Medulla oblongata (tissue), 1 donor: ENCODE results near the gene GRXCR1.

Experiments used
- DNase-seq: peaks from one replicate; pipeline ENCODE4 v3.0.0-alpha.2; 2015; ENCODE audit errors: extremely low spot score

GRXCR1 gene

DNA sequence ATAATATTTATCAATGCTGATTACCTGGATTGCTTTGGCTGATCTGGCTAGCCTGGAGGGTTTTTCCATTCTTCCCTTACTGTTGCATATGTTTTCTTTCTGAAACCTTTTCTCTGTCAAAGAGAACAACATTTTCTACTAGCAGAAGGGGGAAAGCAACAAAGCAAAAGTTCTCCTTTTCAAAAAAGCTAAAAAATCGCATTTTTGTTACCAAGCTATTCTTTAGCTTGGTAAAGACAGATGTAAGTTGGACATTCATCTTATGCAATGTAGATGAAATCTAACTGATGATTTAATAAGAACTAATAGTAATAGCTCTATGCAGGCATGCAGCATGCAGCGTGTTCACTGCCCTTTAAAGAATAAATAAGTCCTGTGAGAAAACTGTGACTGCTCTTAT, at the start of gene GRXCR1:
GRXCR1 (plus strand) TSS at position 301 of the 400 bp plus-strand sequence. CDS start 554 bp downstream, outside the sequence.
- DNase-seq, result no peak

- no peak for DNase-seq
Measured at GRCh38 chr4:42843694-42844093, 48.8 kb upstream of the GRXCR1 start.

DNA sequence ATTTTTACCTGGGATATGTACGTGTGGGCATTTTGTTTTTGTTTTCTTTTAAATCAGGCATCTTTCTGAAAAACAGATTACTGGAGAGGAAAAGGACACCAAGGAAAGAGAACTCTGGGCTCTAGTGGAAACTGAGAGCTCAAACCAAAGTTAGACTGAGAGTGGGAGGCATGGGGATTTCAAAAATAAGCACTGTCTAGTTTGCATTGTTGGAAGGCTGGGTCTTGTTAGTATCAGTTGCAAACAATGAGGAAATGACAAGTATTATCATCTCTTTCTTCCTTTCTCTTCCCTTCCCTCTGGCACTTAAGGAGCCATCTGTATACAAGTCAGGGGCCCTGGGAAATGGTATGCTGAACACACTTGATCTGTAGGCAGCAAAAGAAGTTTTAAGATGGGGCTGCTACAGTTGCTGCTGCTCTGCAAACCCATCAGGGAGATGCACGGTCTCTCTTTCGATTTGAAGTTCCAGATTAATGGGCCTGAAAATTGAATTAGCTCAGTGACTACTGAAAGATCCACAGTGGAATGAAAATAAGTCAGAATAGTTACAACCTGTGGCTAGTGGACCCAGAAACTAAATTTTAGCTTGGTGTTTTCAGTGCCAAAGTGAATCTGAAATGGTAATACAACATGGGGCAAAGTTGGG, 48.0 kb upstream of the GRXCR1 start:
- no peak for DNase-seq

- no peak for DNase-seq
Measured at GRCh38 chr4:42845586-42845985, 46.9 kb upstream of the GRXCR1 start.

DNA sequence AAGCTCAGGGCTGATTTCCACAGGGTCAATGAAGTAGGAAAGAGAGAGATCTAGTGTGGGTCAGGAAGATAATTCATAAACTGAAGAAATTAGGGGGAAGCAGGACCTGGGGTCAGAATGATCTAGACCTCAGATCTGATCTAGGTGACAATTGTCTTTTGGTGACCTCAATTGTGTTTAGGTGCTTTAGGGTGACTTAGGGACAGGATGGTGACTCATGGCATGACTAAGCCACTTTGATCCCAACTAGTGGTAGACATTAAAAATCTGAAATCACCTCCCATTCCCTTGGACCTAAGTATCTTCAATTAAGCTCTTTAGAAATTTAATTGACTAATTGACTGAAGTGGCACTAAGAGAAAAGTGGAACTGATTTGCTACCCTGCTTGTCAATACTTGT, 36.7 kb upstream of the GRXCR1 start:
- no peak for DNase-seq

- DNase-seq, result peak; percentile 71
Measured at GRCh38 chr4:42865572-42866189, 26.8 kb upstream of the GRXCR1 start.

- no peak for DNase-seq
Measured at GRCh38 chr4:42871261-42871660, 21.3 kb upstream of the GRXCR1 start.

- DNase-seq, result peak; percentile 21
Measured at GRCh38 chr4:42871671-42872290, 20.7 kb upstream of the GRXCR1 start.

DNA sequence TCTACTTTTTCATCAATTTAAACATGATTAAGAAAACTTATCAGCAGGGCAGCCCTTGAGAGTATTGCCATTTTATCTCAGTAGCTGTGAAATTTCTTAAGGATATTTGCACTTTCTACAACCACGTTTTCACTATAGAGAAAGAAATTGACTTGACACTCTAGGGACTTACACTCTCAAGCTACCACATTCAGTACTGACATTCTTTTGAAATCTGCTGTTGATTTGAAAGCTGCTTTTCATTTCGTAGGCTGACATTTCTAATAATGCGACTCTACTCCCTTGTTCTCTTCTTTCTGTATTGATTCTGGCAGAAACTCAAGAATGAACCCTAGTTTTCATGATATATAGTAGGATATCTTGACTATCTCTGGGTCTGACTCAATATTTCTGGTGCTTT, 13.7 kb upstream of the GRXCR1 start:
- no peak for DNase-seq

DNA sequence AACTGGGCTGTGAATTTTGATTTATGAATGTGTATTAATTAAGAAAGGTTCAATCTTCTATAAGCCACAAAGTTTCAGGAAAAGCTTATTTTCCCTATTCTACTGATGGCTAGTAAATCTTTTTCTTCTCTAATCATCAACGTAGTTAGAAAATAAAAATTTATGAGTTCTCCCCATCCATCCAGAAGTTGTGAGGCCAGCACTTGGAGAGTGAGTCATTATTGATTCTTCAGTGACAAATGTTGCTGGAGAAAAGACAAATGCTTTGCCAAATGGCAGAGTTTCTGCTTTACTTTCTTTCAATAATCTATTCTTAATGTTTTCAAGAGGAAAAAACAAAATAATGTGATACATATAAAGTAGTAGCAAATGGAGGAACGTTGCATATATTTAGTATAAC, 11.3 kb upstream of the GRXCR1 start:
- no peak for DNase-seq

GRCh38 chr4:42891644-42892043, 869 bp upstream of the GRXCR1 start:
- DNase-seq, result no peak

- DNase-seq, result no peak
Measured at GRCh38 chr4:42895452-42895851, 2.9 kb downstream of the GRXCR1 start.

DNA sequence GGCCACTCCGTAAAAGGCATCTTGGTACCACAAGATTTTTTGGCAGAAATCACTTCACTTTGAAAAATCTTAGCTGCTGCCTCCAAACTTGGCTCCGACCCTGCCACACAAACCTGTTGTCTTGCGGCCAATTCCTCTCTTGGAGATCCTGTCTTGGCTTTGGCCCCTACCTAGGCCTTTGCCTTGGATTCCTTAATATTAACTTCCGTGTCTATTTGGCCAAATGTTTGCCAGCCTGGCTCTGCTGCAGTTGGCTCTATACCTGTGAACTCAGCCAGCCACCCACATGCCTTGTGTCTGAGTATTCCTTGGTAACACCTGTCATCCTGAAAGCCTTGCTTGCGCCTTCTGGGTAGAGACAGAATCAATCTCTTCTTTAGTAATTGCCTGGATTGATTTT, 12.5 kb downstream of the GRXCR1 start:
- DNase-seq, result peak; percentile 7

GRCh38 chr4:42905591-42905990, 13.1 kb downstream of the GRXCR1 start:
- no peak for DNase-seq

GRCh38 chr4:42906341-42906740, 13.8 kb downstream of the GRXCR1 start:
- no peak for DNase-seq

- no peak for DNase-seq
Measured at GRCh38 chr4:42906891-42907759, 14.6 kb downstream of the GRXCR1 start.

- DNase-seq, result no peak
Measured at GRCh38 chr4:42910459-42910858, 17.9 kb downstream of the GRXCR1 start.

DNA sequence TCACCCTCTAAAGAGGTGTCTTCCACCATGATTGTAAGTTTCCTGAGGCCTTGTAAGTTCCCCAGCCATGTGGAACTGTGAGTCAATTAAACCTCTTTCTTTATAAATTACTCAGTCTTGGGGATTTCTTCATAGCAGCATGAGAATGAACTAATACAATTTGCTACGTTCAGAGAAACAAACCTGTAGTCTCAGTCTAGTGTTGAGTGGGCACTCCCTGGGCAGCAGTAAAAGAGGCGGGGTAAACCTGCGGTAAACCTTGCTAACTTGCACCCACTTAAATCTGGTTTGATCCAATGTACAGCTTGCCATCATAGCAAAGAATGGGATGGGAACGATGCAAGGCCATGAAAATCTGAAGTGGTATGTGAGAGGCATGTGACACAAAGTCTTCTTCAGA, 22.4 kb downstream of the GRXCR1 start:
- no peak for DNase-seq

DNA sequence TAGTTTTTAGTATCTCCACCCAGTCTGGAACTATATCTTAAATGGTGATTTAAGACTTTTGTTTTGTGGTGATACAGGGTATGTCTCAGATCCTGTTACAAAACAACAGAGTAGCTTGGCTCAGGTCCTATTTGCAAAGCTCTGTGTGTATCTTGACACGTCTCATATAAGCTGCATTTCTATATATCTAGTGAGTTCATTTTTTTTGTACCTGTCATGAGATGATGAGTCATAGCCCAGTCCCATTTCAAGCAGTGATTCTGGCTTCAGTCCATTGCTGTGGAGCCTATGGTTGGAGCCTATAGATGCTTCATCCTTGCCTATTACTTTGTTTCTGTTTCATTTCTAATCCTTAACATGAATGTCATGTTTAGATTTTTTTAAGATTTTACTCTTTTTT, 23.0 kb downstream of the GRXCR1 start:
- DNase-seq, result no peak

GRCh38 chr4:42917296-42917695, 24.8 kb downstream of the GRXCR1 start:
- DNase-seq, result no peak

DNA sequence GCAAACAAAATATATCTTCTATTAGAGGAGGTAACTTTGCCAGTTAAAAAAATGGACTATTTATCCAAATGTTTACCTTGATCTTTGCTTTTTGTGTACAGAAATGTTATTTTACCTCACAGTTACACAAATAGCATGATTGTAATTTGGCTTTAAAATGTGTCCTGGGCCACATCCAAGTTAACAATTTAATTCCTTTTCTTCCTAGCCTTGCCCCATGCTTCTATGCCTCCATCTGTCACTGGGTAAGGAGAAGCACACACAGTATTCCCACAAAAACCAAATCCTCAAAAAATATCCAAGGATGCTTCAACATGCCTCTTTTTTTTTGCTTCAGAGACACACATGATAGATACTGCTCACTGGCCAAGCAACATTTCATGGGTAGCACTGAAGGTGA, 30.9 kb downstream of the GRXCR1 start:
- no peak for DNase-seq

DNA sequence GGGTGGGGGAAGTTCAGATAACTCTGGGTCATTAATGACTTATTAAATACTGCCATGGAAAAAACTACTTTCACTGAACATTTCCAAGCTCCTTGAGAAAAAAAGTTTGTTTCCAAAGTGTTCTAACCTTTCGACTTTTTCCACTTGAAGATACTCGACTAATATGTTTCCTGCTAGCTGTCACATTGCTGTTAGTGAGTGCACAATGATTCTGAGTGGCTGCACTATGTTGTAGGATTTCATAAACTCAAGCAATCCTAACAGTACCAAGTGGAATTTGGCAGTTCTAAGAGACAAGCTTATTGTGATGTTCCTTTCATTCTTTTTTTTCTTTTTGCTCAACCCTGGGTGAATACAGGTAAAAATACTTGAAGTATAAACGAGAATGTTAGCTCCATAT, 33.4 kb downstream of the GRXCR1 start:
- DNase-seq, result no peak
